PC-3 (cell line): ENCODE data around the gene RAI1. TPM values are rescaled to one million over a fixed set of nuclear protein-coding genes. Genes with fewer than 3 reads are reported as not detected.

Experiments
- ATAC-seq: fragments of 200-7000 bp; cut with Tn5 transposase; 2 replicates; pipeline ENCODE4 v1.9.1; 2020; ENCODE audit warnings: mild to moderate bottlenecking, moderate library complexity
- BruUV-seq: library from RNA; stranded (reverse); fragments of 400-500 nt; replicated peaks from 2 replicates; lab custom pipeline; 2021; lab: Mats Ljungman, UMichigan
- CTCF ChIA-PET: fragments of 300-600 bp; sonication (Branson Sonifier 250); formaldehyde crosslinking; loops from one replicate; lab custom pipeline; 2022; ENCODE audit warnings: antibody characterized with exemption; lab: Charles Lee
- POLR2A ChIA-PET: fragments of 300-600 bp; sonication (Branson Sonifier 250); formaldehyde crosslinking; loops from one replicate; lab custom pipeline; 2022; ENCODE audit warnings: antibody characterized with exemption; ENCODE audit not compliant: unreplicated experiment; lab: Charles Lee
- DNase-seq: peaks from one replicate; pipeline ENCODE4 v3.0.0-alpha.2; 2015
- H2AFZ ChIP-seq: fragments of 300-600 bp; sonication (generic); 2 replicates; pipeline ENCODE4 v1.6.0; 2016; ENCODE audit warnings: antibody characterized with exemption, low read length
- H3F3A ChIP-seq: fragments of 300-600 bp; sonication (generic); one replicate; pipeline ENCODE4 v1.6.0; 2017; ENCODE audit warnings: antibody characterized with exemption, low read length, control low read depth, mild to moderate bottlenecking; ENCODE audit not compliant: unreplicated experiment
- H3K27ac ChIP-seq: fragments of 300-600 bp; sonication (generic); 2 replicates; pipeline ENCODE4 v1.5.1; 2016; ENCODE audit warnings: mild to moderate bottlenecking, low read length
- H3K27me3 ChIP-seq: fragments of 300-600 bp; sonication (generic); 2 replicates; pipeline ENCODE4 v1.6.1; 2016; ENCODE audit warnings: low read length, mixed read lengths
- H3K36me3 ChIP-seq: fragments of 300-600 bp; sonication (generic); 2 replicates; pipeline ENCODE4 v1.6.1; 2016; ENCODE audit warnings: low read depth, mixed run types, low read length, mixed read lengths
- H3K4me1 ChIP-seq: fragments of 300-600 bp; sonication (generic); 2 replicates; pipeline ENCODE4 v1.5.1; 2016; ENCODE audit warnings: low read length; ENCODE audit not compliant: insufficient read depth
- H3K4me2 ChIP-seq: fragments of 300-600 bp; sonication (generic); 2 replicates; pipeline ENCODE4 v1.6.0; 2016; ENCODE audit warnings: low read length
- H3K4me3 ChIP-seq: fragments of 300-600 bp; sonication (generic); 2 replicates; pipeline ENCODE4 v1.5.1; 2016; ENCODE audit warnings: mild to moderate bottlenecking, low read length, mixed read lengths
- H3K79me2 ChIP-seq: fragments of 300-600 bp; sonication (generic); 2 replicates; pipeline ENCODE4 v1.6.1; 2017; ENCODE audit warnings: low read length, mixed read lengths
- H3K9ac ChIP-seq: fragments of 300-600 bp; sonication (generic); 2 replicates; pipeline ENCODE4 v1.6.0; 2016; ENCODE audit warnings: mild to moderate bottlenecking, low read length
- H3K9me2 ChIP-seq: fragments of 300-600 bp; sonication (generic); replicated peaks from 2 replicates; pipeline ENCODE4 v1.6.1; 2016; ENCODE audit warnings: mixed run types, low read length, mixed read lengths
- H3K9me3 ChIP-seq: fragments of 300-600 bp; sonication (generic); 2 replicates; pipeline ENCODE4 v1.6.1; 2016; ENCODE audit warnings: low read length, mixed read lengths
- H4K20me1 ChIP-seq: fragments of 300-600 bp; sonication (generic); 2 replicates; pipeline ENCODE4 v1.6.1; 2016; ENCODE audit warnings: low read length, mixed read lengths
- EZH2 ChIP-seq: fragments of 300-600 bp; sonication (generic); IDR thresholded peaks from one replicate; pipeline ENCODE4 v1.6.1; 2017; ENCODE audit warnings: antibody characterized with exemption, mild to moderate bottlenecking, low read length; ENCODE audit not compliant: unreplicated experiment
- EZH2phosphoT487 ChIP-seq: fragments of 300-600 bp; sonication (generic); IDR thresholded peaks from 2 replicates; pipeline ENCODE4 v1.6.1; 2018; ENCODE audit warnings: mild to moderate bottlenecking, antibody characterized with exemption, low read length, borderline replicate concordance
- intact Hi-C: fragments of 100-400 bp; cut with micrococcal nuclease; formaldehyde crosslinking; loops from 2 replicates; pipeline ENCODE4 v1.9.0; 2023
- total RNA-seq: library from RNA; depleted of rRNA; stranded (reverse); fragments of >200 nt; gene quantifications from 2 replicates; pipeline ENCODE4 v1.2.3, GENCODE V29; 2014
- TF ChIP-seq, protein P1 (sequence below): fragments of 300-600 bp; sonication (generic); conservative IDR thresholded peaks from 2 replicates; pipeline ENCODE4 v1.5.1; 2017; ENCODE audit warnings: antibody characterized with exemption, low read depth, mild to moderate bottlenecking, low read length

RAI1 gene
- total RNA-seq, 1 experiment from 2014 or later = 33.0 TPM

DNA sequence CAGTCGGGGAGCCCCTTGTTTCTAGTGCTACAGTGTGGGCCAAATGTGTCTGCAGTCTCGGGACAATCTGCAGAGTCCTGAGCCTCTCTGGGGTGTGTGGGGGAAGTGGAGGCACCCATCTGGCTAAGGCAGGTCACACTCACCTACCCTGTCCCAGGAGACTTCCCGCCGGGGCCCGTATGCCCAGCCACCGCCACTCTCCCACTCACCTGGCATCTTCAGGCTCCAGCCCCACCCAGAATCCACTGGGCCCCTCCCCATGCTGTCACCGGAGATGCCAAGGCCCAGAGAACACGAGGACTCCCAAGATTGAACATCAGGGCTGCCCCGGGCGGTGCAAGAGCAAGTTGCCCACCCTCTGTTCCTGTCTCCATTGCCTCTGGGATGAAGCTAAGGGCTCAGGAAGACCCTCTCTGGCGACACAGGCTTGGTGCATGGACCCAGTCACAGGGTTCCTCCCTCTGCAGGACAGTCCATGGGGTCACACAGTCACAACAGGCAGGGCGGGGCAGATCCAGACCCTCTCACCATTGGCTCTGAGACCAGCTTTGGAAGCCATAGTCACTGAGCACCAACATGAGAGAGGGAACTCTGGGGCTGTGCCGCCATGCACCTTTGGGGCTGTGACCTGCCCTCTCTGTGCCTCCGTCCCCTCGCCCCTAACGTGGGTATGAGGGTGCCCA lies 117.5 kb downstream of the RAI1 start:
- ChIA-PET POLR2A (no interaction called here), CTCF (no interaction called here)
- TF ChIP-seq, protein P1, sequence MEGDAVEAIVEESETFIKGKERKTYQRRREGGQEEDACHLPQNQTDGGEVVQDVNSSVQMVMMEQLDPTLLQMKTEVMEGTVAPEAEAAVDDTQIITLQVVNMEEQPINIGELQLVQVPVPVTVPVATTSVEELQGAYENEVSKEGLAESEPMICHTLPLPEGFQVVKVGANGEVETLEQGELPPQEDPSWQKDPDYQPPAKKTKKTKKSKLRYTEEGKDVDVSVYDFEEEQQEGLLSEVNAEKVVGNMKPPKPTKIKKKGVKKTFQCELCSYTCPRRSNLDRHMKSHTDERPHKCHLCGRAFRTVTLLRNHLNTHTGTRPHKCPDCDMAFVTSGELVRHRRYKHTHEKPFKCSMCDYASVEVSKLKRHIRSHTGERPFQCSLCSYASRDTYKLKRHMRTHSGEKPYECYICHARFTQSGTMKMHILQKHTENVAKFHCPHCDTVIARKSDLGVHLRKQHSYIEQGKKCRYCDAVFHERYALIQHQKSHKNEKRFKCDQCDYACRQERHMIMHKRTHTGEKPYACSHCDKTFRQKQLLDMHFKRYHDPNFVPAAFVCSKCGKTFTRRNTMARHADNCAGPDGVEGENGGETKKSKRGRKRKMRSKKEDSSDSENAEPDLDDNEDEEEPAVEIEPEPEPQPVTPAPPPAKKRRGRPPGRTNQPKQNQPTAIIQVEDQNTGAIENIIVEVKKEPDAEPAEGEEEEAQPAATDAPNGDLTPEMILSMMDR = no peak
- no peak for TF ChIP-seq EZH2phosphoT487
- TF ChIP-seq EZH2 = no peak
- Histone ChIP-seq H3K27ac (no peak overlapping the region), H3K27me3 (no peaks in the 10 kb centered on the region), H3K4me3 (no peak overlapping the region), H4K20me1 (no peaks in the 10 kb centered on the region), H3K4me2 (no peak overlapping the region), H3K9me3 (no peaks in the 10 kb centered on the region), H3K4me1 (no peaks in the 10 kb centered on the region), H3K79me2 (no peaks in the 10 kb centered on the region), H2AFZ (no peak overlapping the region), H3K36me3 (peaks cover 15% of the 10 kb centered on the region), H3F3A (no peaks in the 10 kb centered on the region), H3K9me2 (no peaks in the 10 kb centered on the region), H3K9ac (no peak overlapping the region)
- intact Hi-C loops = no loop called here
- DNase-seq (no peak), ATAC-seq (no peak)
- no TSS peak for BruUV-seq

DNA sequence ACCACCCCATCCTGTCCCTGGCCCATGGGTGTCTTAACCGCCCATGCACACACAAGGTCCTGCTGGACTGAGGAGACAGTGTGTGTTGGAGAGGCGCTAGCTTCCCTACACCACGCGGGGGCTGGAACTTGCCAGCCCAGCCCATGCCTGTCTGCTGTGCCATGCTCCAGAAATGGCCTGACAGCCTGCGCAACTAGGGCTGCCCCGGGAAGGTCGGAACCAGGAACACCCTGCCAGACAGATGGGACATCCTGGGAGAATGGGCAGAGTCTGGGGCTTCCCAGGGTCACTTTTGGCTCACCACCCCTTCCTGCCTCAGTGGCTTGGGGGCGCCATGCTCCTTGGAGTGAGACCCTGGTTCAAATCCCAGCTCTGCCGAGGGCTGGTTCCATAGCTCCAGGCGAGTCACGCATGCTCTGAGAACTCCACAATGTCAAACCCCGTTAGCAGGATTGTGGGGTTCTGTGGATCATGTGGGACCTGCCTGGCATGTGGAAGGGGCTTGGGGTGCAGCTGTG lies 119.3 kb downstream of the RAI1 start:
- no peak for TF ChIP-seq EZH2phosphoT487
- TF ChIP-seq EZH2 = no peak
- TF ChIP-seq, protein P1 = no peak
- no peaks in the 10 kb centered on the region for H4K20me1 ChIP-seq
- no TSS peak for BruUV-seq
- H3K9ac ChIP-seq = no peak overlapping the region
- peaks cover 12% of the 10 kb centered on the region for H3K36me3 ChIP-seq
- H3K9me2 ChIP-seq = no peaks in the 10 kb centered on the region
- CTCF ChIA-PET = no interaction called here
- no peaks in the 10 kb centered on the region for H3K4me1 ChIP-seq
- H3K79me2 ChIP-seq = no peaks in the 10 kb centered on the region
- no peaks in the 10 kb centered on the region for H3K9me3 ChIP-seq
- intact Hi-C loops = no loop called here
- DNase-seq (no peak), ATAC-seq (no peak)
- POLR2A ChIA-PET = no interaction called here
- H2AFZ ChIP-seq = no peak overlapping the region
- H3K4me2 ChIP-seq = no peak overlapping the region
- H3K4me3 ChIP-seq = no peak overlapping the region
- H3F3A ChIP-seq = no peaks in the 10 kb centered on the region
- H3K27ac ChIP-seq = no peak overlapping the region
- no peaks in the 10 kb centered on the region for H3K27me3 ChIP-seq

DNA sequence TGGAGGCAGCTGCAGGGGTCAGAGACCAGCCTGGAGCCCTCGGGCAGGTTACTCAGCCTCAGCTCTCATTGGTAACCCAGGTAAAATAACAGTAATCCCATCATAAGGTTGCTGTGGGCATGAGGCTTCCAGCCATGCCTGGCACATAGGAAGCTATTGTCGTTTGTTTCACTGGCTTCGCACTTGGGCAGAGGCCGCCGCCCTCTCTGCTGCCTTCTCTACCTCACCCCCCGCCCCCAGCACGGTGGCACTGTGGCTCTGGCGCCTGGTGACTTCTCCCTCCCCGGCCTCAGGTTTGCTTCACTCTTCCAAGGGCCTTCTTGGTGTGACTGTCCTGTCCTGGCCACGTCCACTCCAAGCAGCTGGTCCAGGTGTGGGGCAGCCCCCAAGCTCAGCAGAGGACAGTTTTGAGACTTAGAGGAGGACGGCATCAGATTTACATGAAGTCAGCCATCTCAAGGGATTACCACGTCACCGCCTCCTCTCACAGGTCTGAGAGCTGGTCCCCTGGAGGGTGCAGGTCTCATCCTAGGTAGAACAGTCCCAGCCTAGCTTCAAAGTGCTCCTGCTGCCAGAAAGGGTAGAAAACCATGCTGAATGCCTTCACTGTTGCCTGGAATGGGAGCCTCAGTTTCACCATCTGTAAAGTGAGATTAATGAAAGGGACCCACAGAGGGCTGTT lies 120.7 kb downstream of the RAI1 start:
- DNase-seq (no peak), ATAC-seq (no peak)
- Histone ChIP-seq H4K20me1 (no peaks in the 10 kb centered on the region), H3K79me2 (no peaks in the 10 kb centered on the region), H3K4me3 (no peak overlapping the region), H3K9me2 (no peaks in the 10 kb centered on the region), H3K36me3 (peaks cover 7% of the 10 kb centered on the region; the same call in 1 of the 2 replicates), H3K4me1 (no peaks in the 10 kb centered on the region), H3K27ac (no peak overlapping the region), H3F3A (no peaks in the 10 kb centered on the region), H3K27me3 (no peaks in the 10 kb centered on the region), H3K9me3 (no peaks in the 10 kb centered on the region), H3K4me2 (no peak overlapping the region), H3K9ac (no peak overlapping the region), H2AFZ (no peak overlapping the region)
- intact Hi-C loops = no loop called here
- TF ChIP-seq EZH2 = no peak
- ChIA-PET POLR2A (interaction anchor here (0.7 kb wide), 1 partner anchor 28 kb away, joined by 4 read pairs; no protein-coding TSS in a partner anchor), CTCF (no interaction called here)
- no TSS peak for BruUV-seq
